Activated T-helper 1 cell treated with Interleukin-2 at 50 U/mL for 16 hours (primary cell): ENCODE measurements around the gene MIPOL1.
"Not testable (repeated sequence)": the region's sequence is repeated elsewhere in the genome, so short reads cannot be mapped to it uniquely, and the experiment has no call there.

Source experiments
- DNase-seq: peaks from one replicate; pipeline ENCODE4 v3.0.0-alpha.2; 2020; ENCODE audit warnings: low read depth

MIPOL1 gene

DNA sequence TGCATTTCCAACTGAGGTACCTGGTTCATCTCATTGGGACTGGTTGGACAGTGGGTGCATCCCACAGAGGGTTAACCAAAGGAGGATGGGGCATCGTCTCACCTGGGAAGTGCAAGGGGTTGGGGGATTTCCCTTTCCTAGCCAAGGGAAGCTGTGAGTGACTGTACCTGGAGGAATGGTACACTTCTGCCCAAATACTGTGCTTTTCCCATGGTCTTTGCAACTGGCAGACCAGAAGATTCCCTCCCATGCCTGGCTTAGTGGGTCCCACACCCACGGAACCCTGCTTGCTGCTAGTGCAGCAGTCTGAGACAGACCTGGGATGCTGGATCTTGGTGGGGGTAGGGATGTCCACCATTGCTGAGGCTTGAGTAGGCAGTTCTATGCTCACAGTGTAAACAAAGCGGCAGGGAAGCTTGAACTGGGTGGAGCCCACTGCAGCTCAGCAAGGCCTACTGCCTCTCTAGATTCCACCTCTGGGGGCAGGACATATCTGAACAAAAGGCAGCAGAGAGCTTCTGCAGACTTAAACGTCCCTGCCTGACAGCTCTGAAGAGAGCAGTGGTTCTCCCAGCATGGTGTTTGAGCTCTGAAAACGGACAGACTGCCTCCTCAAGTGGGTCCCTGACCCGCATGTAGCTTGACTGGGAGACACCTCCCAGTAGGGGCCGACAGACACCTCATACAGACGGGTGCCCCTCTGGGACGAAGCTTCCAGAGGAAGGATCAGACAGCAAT lies 9.7 kb upstream of the MIPOL1 start:
- not testable (repeated sequence) for DNase-seq

DNA sequence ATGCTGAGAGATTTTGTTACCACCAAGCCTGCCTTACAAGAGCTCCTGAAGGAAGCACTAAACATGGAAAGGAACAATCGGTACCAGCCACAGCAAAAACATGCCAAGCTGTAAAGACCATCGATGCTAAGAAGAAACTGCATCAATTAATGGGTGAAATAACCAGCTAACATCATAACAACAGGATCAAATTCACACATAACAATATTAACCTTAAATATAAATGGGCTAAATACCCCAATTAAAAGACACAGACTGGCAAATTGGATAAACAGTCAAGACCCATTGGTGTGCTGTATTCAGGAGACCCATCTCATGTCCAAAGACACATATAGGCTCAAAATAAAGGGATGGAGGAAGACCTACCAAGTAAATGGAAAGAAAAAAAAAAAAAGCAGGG lies 8.0 kb upstream of the MIPOL1 start:
- not testable (repeated sequence) for DNase-seq

DNA sequence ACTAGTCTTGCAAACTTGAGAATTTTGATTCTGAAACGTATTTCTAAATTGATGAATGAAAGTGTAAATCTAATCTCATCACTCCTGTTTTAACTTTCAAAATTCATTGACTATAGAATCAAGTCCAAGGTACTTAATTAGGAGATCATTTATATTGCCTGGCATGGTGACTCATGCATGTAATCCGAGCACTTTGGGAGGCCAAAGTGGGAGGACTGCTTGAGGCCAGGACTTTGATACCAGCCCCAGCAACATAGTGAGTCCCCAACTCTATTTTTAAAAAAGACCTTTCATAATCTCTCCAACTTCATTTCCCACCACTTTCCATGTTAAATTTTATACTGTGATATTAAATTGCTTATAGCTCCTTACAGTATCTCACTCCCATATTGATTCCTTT lies 3.0 kb upstream of the MIPOL1 start:
- DNase-seq = no peak

- DNase-seq = no peak
Measured at GRCh38 chr14:37195327-37195726, 2.4 kb upstream of the MIPOL1 start.

- no peak for DNase-seq
Measured at GRCh38 chr14:37196604-37197420, 925 bp upstream of the MIPOL1 start.

DNA sequence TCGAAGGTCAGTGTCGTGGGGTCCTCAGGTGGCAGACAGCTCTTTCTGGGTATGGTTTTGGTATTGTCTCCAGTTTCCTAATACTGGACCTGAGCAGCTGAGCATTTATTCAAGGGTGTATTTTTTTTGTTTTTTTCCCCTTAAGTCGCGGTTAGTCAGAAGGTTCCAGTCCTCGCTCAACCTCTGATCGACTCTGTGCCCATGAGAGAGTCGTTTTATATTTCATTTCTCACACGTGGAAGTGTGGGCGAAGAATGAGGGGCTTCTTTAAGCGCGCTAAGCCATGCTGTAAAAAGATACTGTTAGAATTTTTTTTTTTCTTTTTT lies 499 bp downstream of the MIPOL1 start:
- no peak for DNase-seq

DNA sequence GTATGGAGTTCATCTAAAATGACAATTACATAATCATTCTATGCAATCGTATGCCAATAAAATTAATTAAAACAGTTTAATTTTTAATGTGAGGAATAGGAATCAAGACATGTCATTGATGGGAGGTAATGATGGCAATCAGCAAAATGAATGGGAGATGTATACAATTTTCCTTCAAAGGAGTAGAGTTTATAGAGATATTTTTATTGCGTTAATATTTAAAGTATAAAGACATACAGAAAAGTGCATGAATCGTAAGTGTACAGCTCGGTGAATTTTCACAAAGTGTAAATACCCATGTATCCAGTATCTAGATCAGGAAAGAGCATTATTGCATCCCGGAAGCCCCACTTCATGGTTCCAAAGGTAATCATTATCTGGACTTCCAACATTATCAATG lies 1.2 kb downstream of the MIPOL1 start:
- DNase-seq = no peak

DNA sequence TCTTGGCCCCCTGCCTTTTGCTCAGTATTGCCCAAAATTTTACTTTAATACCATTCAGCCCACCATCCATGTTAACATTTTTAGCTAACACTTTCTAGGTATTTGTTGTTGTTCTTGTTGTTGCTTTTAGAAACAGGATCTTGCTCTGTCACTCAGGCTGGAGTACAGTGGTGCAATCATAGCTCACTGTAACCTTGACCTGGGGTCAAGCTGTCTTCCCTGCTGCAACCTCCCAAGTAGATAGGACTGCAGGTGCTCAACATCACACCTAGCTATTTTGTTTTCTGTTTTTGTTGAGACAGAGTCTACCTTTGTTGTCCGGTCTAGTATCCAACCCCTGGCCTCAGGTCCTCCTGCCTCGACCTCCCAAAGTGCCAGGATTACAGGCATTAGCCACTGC lies 4.0 kb downstream of the MIPOL1 start:
- no peak for DNase-seq

DNA sequence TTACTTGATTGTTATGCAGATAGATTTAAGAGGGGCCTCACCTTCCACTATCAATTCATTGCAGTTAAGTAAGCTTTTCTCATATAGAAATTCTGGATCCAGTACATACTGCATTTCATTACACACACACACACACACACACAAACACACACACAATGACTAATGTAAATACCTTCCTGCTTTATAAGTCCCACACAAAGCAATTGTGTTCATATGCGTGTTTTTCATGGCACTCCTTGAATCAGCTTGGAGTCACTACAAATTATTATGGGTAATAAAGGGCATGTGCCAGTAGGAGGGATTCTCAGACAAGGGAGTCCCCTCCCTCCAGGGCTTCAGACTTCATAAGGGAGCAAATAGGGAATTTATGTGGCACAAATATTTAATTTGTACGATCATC lies 4.5 kb downstream of the MIPOL1 start:
- no peak for DNase-seq

DNA sequence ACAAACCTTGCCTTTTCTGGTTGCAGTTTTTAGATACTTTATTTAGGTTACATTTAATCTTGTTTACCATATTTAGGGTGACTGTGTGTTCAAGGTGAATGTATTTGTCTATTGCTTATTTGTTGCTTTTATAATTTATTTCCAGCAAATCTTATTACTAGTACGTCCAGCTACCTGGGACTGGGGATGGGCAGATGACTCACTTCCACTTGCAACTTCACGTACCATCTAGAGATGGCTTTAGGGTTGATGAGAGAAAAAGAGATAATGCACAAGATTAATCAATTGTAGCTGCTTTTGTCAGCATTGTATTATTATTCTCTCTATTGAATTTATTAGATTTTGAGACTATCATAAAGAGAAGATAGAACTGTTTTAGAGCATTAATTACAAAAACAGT lies 5.1 kb downstream of the MIPOL1 start:
- no peak for DNase-seq

DNA sequence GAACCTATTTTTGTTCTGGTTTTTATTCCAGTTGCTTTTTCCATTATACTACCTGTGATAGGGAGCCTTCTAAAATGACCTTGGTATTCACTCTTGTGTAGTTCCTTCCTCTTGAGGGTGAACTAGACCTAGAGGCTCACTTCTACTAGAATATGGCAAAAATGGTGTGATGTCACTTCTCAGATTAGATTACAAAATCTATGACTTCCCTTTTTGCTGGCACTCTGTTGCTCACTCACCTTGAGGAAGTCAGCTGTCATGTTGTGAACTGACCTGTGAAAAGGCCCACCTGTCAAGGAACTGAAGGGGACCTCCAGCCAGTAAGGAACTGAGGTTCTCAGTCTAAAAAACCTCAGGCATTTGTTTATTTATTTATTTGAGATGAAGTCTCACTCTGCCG lies 5.7 kb downstream of the MIPOL1 start:
- no peak for DNase-seq

GRCh38 chr14:37205623-37206605 lies 8.2 kb downstream of the MIPOL1 start:
- DNase-seq = not testable (repeated sequence)

- not testable (repeated sequence) for DNase-seq
Measured at GRCh38 chr14:37209617-37210016, 11.9 kb downstream of the MIPOL1 start.

DNA sequence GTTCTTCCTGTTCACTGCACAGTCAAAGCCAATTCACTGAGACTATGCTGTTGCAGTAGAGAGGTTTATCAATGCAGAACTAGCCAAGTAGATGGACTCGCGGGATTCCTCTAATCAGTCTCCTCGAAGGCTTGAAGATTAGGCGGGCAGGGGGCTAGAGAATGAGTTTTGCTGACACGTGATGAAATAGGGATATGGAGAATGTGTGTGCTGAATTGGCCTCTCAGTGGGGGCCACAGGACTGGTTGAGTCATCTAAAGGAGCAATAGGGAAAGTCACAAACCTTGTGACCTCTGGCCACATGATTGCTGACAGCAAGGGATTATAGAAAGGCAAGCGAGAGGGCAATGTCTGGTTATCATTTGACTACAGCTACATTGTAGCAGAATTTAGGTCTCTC lies 12.7 kb downstream of the MIPOL1 start:
- no peak for DNase-seq

- no peak for DNase-seq
Measured at GRCh38 chr14:37213016-37213415, 15.3 kb downstream of the MIPOL1 start.

DNA sequence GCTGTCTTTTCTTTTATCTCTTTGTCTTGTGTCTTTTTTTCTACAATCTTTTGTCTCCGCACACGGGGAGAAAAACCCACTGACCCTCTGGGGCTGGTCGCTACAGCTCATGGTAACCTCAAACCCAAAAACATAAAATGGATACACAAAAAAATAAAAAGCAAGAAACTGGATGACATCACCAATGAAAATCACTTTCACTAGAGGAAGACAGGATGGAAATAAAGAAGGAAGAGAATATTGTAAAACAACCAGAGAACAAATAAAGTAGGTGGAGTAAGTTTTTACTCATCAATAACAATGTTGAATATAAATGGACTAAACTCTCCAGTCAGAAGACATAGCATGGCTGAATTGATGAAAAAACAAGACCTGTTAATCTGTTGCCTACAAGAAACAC lies 17.6 kb downstream of the MIPOL1 start:
- no peak for DNase-seq

DNA sequence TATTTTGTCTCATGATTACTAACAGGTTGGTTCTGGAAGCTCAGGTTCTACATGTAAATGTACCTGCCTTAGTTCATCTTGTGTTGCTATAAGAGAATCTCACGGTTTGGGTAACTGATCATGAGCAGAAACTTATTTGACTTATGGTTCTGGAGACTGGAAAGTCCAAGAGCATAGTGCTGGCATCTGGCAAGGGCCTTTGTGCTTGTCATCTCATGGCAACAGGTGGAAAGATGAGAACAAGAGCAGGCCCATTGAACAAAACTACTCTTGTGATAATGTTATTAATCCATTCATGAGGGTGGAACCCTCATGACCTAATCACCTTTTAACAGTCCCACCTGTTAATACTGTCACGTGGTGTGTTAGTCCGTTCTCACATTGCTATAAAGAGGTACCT lies 23.3 kb downstream of the MIPOL1 start:
- DNase-seq = no peak

GRCh38 chr14:37223947-37224474 lies 26.3 kb downstream of the MIPOL1 start:
- DNase-seq = no peak

GRCh38 chr14:37225668-37226067 lies 27.9 kb downstream of the MIPOL1 start:
- DNase-seq = not testable (repeated sequence)

DNA sequence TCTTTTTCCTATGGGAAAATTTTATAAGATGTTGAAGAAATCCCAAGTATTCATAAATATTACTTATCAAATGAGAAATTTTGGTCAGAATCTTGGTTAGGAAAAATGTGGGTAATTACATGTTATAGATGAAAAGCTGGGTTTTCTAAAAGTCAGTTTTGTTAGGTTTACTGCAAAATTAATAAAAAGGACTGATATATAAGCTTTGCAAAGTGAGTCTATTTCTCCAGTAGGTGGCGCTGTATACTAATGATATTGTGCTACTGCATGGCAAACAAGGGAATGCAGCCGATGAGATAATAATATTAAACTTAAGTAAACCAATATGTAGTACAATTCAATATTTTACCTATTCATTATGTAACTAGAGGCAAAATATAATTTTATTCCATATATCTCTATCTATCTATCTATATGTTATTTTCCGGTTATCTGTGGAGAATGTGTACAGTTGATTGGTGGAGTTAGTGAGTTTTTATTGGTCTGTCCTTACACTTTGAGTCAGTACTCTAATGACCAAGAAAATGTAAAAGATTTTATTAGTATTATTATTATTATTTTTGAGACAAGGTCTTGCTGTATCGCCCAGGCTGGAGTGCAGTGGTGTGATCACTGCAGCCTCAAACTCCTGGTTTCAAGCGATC lies 32.9 kb downstream of the MIPOL1 start:
- DNase-seq = no peak

DNA sequence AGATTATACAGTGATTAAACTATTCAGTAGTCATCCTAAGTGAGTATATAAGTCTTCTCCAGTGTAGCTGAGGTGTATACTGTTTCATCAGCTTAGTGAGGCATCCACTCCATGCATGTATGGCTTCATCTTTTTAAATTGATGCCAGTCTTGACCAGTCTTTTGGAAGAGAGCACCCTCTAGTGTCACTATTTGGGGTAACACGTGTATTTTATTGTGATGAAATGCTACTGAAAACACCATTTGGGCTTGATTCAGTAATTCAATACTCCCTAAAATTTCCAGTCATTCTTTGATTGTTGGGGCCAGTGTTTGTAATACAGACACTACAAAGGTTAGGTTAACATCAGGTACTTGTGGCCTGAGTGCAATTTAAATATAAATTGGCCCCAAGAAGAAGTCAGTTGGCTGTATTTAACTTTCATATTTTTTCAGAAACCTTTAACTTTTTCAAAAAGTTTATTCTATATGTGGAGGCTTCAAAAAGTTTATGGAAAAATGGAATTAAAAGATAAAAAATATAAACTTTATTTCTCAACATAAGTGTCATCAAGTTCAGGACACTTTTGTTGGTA lies 35.3 kb downstream of the MIPOL1 start:
- no peak for DNase-seq
